HuH-7 (cell line): Measurements from ENCODE around the gene TUBB4B.

Experiments used
- DNase-seq: peaks from one replicate; pipeline ENCODE4 v3.0.0; 2011; ENCODE audit warnings: low spot score

Gene TUBB4B

DNA sequence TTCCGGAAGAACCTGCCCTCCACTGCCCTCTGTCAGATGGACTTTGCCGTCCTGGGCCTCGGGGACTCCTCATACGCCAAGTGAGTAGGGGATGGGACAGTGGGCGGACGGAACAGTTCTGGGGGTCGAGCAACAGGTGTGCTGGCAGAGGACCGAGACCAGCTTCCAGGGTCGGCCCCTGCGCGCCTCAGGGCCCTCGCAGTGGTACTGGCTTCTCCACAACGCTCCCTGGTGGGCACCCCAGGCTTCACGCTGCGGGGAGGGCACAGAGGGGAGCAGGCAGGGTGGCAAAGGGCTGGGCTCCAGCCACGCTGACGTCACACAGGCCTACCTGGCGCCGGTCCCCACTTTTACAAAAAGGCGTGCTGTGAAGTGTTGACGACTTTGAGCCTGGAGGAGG is 28.6 kb upstream of the TUBB4B start:
- no peak for DNase-seq

DNA sequence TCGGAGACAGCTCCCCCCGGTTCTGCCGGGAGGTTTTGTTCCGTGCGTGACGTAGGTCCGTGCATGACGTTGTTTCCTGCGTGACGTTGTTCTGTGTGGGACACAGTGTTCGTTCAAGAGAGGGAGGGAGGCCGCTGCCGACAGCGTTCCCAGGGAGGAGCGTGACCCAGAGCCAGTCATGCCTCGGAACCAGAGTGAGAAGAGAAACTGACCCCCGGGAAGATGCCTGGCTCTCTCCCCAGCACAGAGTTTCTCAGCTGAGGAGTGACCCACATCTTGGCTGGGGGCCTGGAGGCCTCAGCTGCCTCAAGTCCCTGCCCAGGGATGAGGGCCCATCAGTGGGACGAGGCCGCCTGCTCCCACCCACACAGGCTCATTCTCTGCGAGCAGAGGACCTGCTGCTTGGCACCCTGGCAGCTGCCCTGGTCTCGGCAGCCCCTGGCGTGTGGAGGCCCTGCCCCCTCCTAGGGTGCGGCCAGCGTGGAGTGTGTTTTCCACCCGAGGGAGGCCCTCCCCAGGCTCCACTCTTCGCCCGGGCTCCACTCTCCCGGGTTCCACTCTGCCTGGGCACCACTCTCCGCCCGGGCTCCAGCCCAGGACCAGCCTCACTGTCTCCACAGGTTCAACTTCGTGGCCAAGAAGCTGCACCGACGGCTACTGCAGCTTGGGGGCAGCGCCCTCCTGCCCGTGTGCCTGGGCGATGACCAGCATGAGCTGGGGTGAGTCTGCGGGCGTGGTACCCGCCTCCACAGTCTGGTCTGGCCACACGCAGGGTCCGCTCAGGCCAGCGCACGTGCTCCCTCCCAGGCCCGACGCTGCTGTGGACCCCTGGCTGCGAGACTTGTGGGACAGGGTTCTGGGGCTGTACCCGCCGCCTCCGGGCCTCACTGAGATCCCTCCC is 27.7 kb upstream of the TUBB4B start:
- no peak for DNase-seq

GRCh38 chr9:137214620-137215019 is 26.5 kb upstream of the TUBB4B start:
- DNase-seq = no peak

- DNase-seq = no peak
These were observed 25.7 kb upstream of the TUBB4B start for GRCh38 chr9:137215196-137215986.

- no peak for DNase-seq
These were observed 24.7 kb upstream of the TUBB4B start for GRCh38 chr9:137216188-137216965.

- DNase-seq = no peak
These were observed 23.5 kb upstream of the TUBB4B start for GRCh38 chr9:137217276-137218211.

GRCh38 chr9:137218212-137218753 is 22.8 kb upstream of the TUBB4B start:
- no peak for DNase-seq

DNA sequence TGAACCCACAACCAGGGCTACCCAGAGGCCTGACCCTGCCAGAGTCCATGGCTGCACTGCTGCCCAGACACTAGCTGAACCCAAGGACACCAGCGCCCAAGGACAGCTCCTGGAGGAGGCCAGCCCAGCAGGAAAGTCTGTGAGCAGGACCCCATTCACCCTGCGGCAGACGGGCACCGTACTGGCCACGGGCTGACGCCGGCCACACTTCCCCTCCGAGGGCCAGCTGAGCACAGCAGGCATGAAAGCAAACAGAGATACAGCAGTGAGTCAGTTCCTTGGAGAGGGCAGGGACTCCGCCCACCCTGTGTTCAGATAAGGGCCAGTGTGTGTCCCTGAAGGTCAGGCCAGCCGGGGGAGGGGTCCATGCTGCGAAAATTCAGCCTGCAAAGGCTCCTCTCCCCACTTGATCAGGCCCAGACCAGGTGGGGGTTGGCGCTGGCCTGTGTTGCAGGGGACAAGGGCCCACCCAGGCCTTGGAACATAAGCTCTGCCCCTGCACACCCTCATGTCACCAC is 22.3 kb upstream of the TUBB4B start:
- DNase-seq = peak; percentile 80

DNA sequence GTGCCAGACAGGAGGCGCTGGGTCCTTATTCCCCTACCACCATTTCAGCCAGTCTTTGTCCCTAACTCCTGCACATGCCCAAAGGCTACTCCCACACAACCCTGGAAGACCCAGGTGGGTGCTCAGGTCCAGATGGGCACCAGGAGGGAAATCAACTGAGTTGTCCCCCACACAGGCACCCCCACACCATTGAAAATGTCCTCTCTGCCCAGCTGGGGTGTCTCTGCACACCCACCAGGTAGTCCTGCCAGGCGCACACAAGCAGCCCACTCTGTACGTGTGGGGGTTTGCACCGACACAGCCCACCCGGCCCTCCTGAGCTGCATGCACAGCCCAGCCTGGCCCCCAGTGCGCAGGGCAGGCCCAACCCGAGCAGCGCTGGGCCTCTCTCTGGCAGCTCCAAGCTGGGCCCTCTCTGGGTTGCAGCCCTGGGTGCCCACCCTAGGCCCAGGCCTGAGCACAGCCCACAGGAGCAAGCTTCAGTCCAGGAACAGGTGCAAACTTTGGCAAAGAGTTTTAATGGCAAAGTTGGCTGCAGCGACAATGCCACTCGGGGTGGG is 21.2 kb upstream of the TUBB4B start:
- DNase-seq = no peak

GRCh38 chr9:137220317-137221094 is 20.6 kb upstream of the TUBB4B start:
- DNase-seq = no peak

DNA sequence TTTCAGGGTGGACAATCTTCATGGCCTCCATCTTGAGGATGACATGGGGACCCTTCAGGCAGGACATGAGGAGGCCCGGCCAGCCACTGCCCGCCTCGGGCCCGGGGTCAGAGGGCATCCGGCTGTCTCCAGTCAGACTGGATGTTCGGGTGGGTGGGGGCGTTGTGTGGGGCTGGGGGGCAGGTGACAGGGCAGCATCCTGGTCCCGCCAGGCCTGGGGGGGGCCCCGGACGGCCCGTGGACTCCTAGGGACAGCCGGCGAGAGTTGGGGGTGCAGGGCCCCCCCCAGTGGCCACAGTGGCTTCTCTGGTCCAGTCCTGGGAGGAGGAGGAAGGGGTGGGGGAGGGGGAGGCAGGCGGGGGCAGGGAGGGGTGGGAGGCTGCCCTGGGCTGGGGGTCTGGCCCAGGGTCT is 20.0 kb upstream of the TUBB4B start:
- no peak for DNase-seq

GRCh38 chr9:137221506-137222111 is 19.5 kb upstream of the TUBB4B start:
- peak; percentile 68 for DNase-seq

DNA sequence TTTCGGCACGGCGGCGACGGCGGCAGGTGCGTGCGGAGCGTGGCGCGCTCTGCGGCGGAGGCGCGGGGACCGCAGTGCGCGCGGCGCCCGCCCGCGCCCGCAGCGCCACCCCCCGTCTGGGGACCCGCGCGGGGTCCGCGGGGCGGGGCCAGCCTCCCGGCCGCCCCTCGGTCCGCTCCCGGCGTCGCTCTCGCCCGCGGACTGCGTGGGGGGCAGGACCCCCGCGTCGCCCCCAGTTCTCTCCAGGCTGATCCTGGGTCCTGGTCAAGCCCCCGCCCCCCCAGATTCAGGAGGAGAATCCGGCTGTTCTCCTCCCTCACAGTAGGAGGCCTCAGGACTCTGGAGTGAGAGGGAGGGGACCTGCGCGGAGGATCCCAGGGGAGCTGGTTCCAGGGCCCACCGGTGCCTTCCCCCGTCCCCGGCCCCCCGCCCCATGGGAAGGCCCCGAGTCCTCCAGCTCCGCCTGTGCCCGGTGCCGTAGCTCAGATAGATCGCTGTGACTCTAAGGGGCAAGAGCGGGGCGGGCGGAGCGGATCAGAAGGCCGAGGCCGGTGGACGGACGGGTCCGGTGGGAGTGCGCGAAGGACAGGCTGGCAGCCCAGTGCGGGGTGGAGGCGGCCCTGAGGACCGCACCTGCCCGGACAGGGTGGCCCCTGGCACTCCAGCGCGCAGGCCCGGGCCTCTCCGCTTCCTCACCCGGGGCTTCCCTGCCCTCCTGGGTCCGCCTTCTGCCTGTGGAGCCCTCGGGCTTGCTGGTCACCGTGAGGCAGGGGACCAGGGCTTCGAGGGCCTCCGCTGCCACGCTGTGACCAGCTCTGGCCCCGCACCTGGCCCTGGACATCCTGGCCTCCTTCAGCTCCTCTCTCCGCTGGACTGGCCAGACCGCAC is 18.7 kb upstream of the TUBB4B start, which contains the start of gene RNF208:
RNF208 (minus strand) TSS at position 51 of the 888 bp plus-strand sequence. CDS start 1,028 bp downstream, outside the sequence.
- peak; percentile 62 for DNase-seq

GRCh38 chr9:137223078-137223970 is 17.8 kb upstream of the TUBB4B start:
- peak; percentile 99 for DNase-seq

DNA sequence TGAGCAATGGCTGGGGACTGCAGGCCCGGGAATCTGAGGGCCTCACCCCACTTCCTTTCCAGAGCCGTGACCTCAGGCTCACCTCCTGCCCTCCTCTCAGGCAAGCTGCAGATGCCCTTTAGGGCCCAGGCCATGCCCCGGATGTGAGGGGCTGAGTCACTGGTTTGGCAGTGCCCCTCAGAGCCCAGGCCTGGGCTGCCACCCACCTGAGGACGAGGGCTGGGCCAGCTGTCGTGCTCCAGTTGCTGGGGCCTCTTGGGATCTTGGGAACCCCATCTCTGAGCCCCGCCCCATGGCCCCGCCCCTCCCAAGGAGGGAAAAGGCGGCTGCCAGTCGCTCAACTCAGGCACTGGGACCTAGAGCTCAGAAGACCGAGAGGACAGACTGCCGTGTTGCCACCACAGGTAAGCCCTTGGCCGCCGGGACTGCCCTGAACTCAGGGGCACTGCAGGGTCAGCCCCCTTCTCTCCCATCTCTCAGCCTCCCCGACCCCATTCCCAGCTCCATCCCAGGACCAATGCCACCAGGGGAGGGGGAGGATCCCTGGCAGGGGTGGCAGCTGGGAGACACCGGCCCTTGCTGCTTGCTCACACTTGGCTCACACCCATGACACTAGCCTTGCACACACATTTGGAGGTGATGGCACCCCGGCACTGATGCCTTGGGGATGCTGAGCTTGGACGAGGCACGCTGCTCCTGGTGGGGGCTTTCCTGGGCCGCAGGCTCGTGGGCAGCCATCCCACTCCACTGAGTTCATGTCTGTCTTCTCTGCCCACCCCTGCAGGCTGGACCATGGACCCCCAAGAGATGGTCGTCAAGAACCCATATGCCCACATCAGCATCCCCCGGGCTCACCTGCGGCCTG is 16.0 kb upstream of the TUBB4B start, which contains the start of gene CYSRT1:
CYSRT1 (plus strand) TSS at position 345 of the 865 bp plus-strand sequence; CDS start at position 793, 448 bp downstream.
- no peak for DNase-seq
